ENCODE measurements around the gene CYP27A1.

- TF ChIP-seq ELF4 (IDR thresholded peaks at IDR 0.05) (no peak), NFRKB (IDR thresholded peaks at IDR 0.05) (no peak), L3MBTL2 (conservative IDR thresholded peaks at IDR 0.05) (no peak), FOXK2 (IDR thresholded peaks at IDR 0.05) (no peak)
Observed at GRCh38 chr2:218855305-218856166, 73.6 kb downstream of the CYP27A1 start.

All from HEK293T (cell line).